Measurements from ENCODE around the gene AMY1B.
"Not testable (repeated sequence)": the region's sequence is repeated elsewhere in the genome, so short reads cannot be mapped to it uniquely, and the experiment has no call there.

AMY1B gene

GRCh38 chr1:103696110-103696509 is at the start of gene AMY1B:
AMY1B (minus strand) TSS chr1:103696210; CDS start chr1:103695639, 571 bp downstream.
- H3K4me3 ChIP-seq (ENCODE audit: low read depth, low read length) = not testable (repeated sequence)

- H3K4me3 ChIP-seq (ENCODE audit: low read depth, low read length) = not testable (repeated sequence)
Measured at GRCh38 chr1:103745040-103745439, 49.0 kb upstream of the AMY1B start.

GRCh38 chr1:103744449-103744848 is 48.4 kb upstream of the AMY1B start:
- not testable (repeated sequence) for H3K4me3 ChIP-seq (ENCODE audit: low read depth, low read length)

GRCh38 chr1:103738031-103738430 is 42.0 kb upstream of the AMY1B start:
- not testable (repeated sequence) for H3K4me3 ChIP-seq (ENCODE audit: low read depth, low read length)

- H3K4me3 ChIP-seq (ENCODE audit: low read depth, low read length) = not testable (repeated sequence)
Measured at GRCh38 chr1:103735334-103735733, 39.3 kb upstream of the AMY1B start.

GRCh38 chr1:103721473-103721872 is 25.5 kb upstream of the AMY1B start:
- not testable (repeated sequence) for H3K4me3 ChIP-seq (ENCODE audit: low read depth, low read length)

GRCh38 chr1:103717404-103717803 is 21.4 kb upstream of the AMY1B start:
- H3K4me3 ChIP-seq (ENCODE audit: low read depth, low read length) = not testable (repeated sequence)

GRCh38 chr1:103710381-103710780 is 14.4 kb upstream of the AMY1B start:
- not testable (repeated sequence) for H3K4me3 ChIP-seq (ENCODE audit: low read depth, low read length)

- not testable (repeated sequence) for H3K4me3 ChIP-seq (ENCODE audit: low read depth, low read length)
Measured at GRCh38 chr1:103707670-103708069, 11.7 kb upstream of the AMY1B start.

- not testable (repeated sequence) for H3K4me3 ChIP-seq (ENCODE audit: low read depth, low read length)
Measured at GRCh38 chr1:103701256-103701655, 5.2 kb upstream of the AMY1B start.

- H3K4me3 ChIP-seq (ENCODE audit: low read depth, low read length) = not testable (repeated sequence)
Measured at GRCh38 chr1:103700669-103701068, 4.7 kb upstream of the AMY1B start.

GRCh38 chr1:103697430-103697829 is 1.4 kb upstream of the AMY1B start:
- not testable (repeated sequence) for H3K4me3 ChIP-seq (ENCODE audit: low read depth, low read length)

GRCh38 chr1:103676335-103676734 is 19.7 kb downstream of the AMY1B start:
- H3K4me3 ChIP-seq (ENCODE audit: low read depth, low read length) = not testable (repeated sequence)

GRCh38 chr1:103655460-103655859 is 40.5 kb downstream of the AMY1B start, which contains the start of gene AMY1A:
AMY1A (plus strand) TSS chr1:103655760; CDS start chr1:103656331, 571 bp downstream.
- not testable (repeated sequence) for H3K4me3 ChIP-seq (ENCODE audit: low read depth, low read length)

GRCh38 chr1:103654133-103654532 is 41.9 kb downstream of the AMY1B start:
- H3K4me3 ChIP-seq (ENCODE audit: low read depth, low read length) = not testable (repeated sequence)

- H3K4me3 ChIP-seq (ENCODE audit: low read depth, low read length) = not testable (repeated sequence)
Measured at GRCh38 chr1:103650889-103651288, 45.1 kb downstream of the AMY1B start.

GRCh38 chr1:103650305-103650704 is 45.7 kb downstream of the AMY1B start:
- H3K4me3 ChIP-seq (ENCODE audit: low read depth, low read length) = not testable (repeated sequence)

GRCh38 chr1:103643908-103644307 is 52.1 kb downstream of the AMY1B start:
- H3K4me3 ChIP-seq (ENCODE audit: low read depth, low read length) = not testable (repeated sequence)

GRCh38 chr1:103641194-103641593 is 54.8 kb downstream of the AMY1B start:
- not testable (repeated sequence) for H3K4me3 ChIP-seq (ENCODE audit: low read depth, low read length)

All from WI38 (cell line).